IMR-90 (cell line): ENCODE data around the gene CDH23. TPM values are rescaled to one million over a fixed set of nuclear protein-coding genes. Genes with fewer than 3 reads are reported as not detected.

Experiments used
- ATAC-seq: fragments of 200-7000 bp; cut with Tn5 transposase; 2 replicates; pipeline ENCODE4 v1.9.1; 2020; ENCODE audit warnings: low read depth, mild to moderate bottlenecking, moderate library complexity
- BruUV-seq: library from RNA; stranded (reverse); fragments of 400-500 nt; replicated peaks from 2 replicates; lab custom pipeline; 2021; lab: Mats Ljungman, UMichigan
- CTCF ChIA-PET: fragments of 300-600 bp; formaldehyde crosslinking; extraction: SDS; loops from one replicate; lab custom pipeline; 2021; ENCODE audit warnings: antibody characterized with exemption; lab: Yijun Ruan, JAX
- POLR2A ChIA-PET: fragments of 300-600 bp; sonication (Branson Sonifier 250); formaldehyde crosslinking; loops from one replicate; lab custom pipeline; 2022; ENCODE audit warnings: antibody characterized with exemption; ENCODE audit not compliant: unreplicated experiment; lab: Charles Lee
- DNase-seq: peaks from one replicate; pipeline ENCODE4 v3.0.0; 2013
- H2AFZ ChIP-seq: replicated peaks from 2 replicates; pipeline ENCODE3; 2013; ENCODE audit warnings: low read length, mild to moderate bottlenecking; ENCODE audit not compliant: poor library complexity
- H2AK5ac ChIP-seq: 2 replicates; pipeline ENCODE4 v1.6.1; 2013; ENCODE audit warnings: low read depth, low read length, inconsistent platforms
- H2AK9ac ChIP-seq: replicated peaks from 2 replicates; pipeline ENCODE3; 2013; ENCODE audit warnings: mild to moderate bottlenecking, low read depth, low read length, moderate library complexity; ENCODE audit not compliant: poor library complexity
- H2BK120ac ChIP-seq: 2 replicates; pipeline ENCODE4 v1.6.1; 2013; ENCODE audit warnings: low read depth, low read length, inconsistent platforms
- H2BK15ac ChIP-seq: 3 replicates; pipeline ENCODE4 v1.6.1; 2013; ENCODE audit warnings: low read depth, low read length, inconsistent platforms
- H2BK20ac ChIP-seq: 2 replicates; pipeline ENCODE4 v1.6.1; 2013; ENCODE audit warnings: low read depth, mild to moderate bottlenecking, inconsistent platforms, low read length, moderate library complexity
- H2BK5ac ChIP-seq: 2 replicates; pipeline ENCODE4 v1.6.1; 2013; ENCODE audit warnings: mild to moderate bottlenecking, low read depth, low read length, inconsistent platforms; ENCODE audit not compliant: poor library complexity, severe bottlenecking
- H3K14ac ChIP-seq: replicated peaks from 2 replicates; pipeline ENCODE4 v1.6.1; 2013; ENCODE audit warnings: low read depth, low read length, inconsistent platforms
- H3K18ac ChIP-seq: 2 replicates; pipeline ENCODE4 v1.6.1; 2013; ENCODE audit warnings: low read depth, low read length, control low read depth
- H3K23ac ChIP-seq: 2 replicates; pipeline ENCODE4 v1.6.1; 2013; ENCODE audit warnings: low read depth, low read length, inconsistent platforms
- H3K27ac ChIP-seq: 2 replicates; pipeline ENCODE4 v1.5.1; 2013; ENCODE audit warnings: mild to moderate bottlenecking, control low read depth, low read length; ENCODE audit not compliant: insufficient read depth
- H3K27me3 ChIP-seq: 2 replicates; pipeline ENCODE4 v1.6.1; 2013; ENCODE audit warnings: low read length; ENCODE audit not compliant: control insufficient read depth, insufficient read depth
- H3K36me3 ChIP-seq: 2 replicates; pipeline ENCODE4 v1.6.1; 2013; ENCODE audit warnings: low read length, mixed read lengths; ENCODE audit not compliant: control insufficient read depth, insufficient read depth
- H3K4ac ChIP-seq: 2 replicates; pipeline ENCODE4 v1.6.1; 2013; ENCODE audit warnings: low read depth, low read length, inconsistent platforms
- H3K4me1 ChIP-seq: 2 replicates; pipeline ENCODE4 v1.6.1; 2013; ENCODE audit warnings: low read length, mixed read lengths; ENCODE audit not compliant: control insufficient read depth, insufficient read depth
- H3K4me2 ChIP-seq: 2 replicates; pipeline ENCODE4 v1.6.1; 2013; ENCODE audit warnings: low read depth, mild to moderate bottlenecking, control low read depth, low read length, moderate library complexity
- H3K4me3 ChIP-seq: 2 replicates; pipeline ENCODE4 v1.5.1; 2013; ENCODE audit warnings: low read depth, mild to moderate bottlenecking, control low read depth, low read length, moderate library complexity; ENCODE audit not compliant: insufficient read depth
- H3K56ac ChIP-seq: 2 replicates; pipeline ENCODE4 v1.6.1; 2013; ENCODE audit warnings: low read length, inconsistent platforms; ENCODE audit not compliant: insufficient read depth; ENCODE audit errors: extremely low read depth
- H3K79me1 ChIP-seq, 2 experiments: 2 replicates each; pipeline ENCODE4 v1.6.1; 2013; ENCODE audit warnings: low read length in 2 of 2, inconsistent platforms in 1 of 2, low read depth in 1 of 2
- H3K9ac ChIP-seq: 2 replicates; pipeline ENCODE4 v1.6.1; 2013; ENCODE audit warnings: low read depth, low read length, control low read depth
- H3K9me1 ChIP-seq: 2 replicates; pipeline ENCODE4 v1.6.1; 2013; ENCODE audit warnings: low read length, inconsistent platforms; ENCODE audit not compliant: insufficient read depth
- H3K9me3 ChIP-seq: 2 replicates; pipeline ENCODE4 v1.6.1; 2013; ENCODE audit warnings: low read length; ENCODE audit not compliant: control insufficient read depth, insufficient read depth
- H4K20me1 ChIP-seq: 2 replicates; pipeline ENCODE4 v1.6.1; 2013; ENCODE audit warnings: low read length, inconsistent platforms; ENCODE audit not compliant: insufficient read depth
- H4K5ac ChIP-seq: 2 replicates; pipeline ENCODE4 v1.6.1; 2013; ENCODE audit warnings: mild to moderate bottlenecking, low read depth, low read length, control low read depth
- H4K8ac ChIP-seq, 2 experiments: 2 replicates each; pipeline ENCODE4 v1.6.1; 2013; ENCODE audit warnings: low read depth in 2 of 2, low read length in 2 of 2, control low read depth in 1 of 2, inconsistent platforms in 1 of 2
- H4K91ac ChIP-seq: 2 replicates; pipeline ENCODE4 v1.6.1; 2013; ENCODE audit warnings: low read depth, low read length, inconsistent platforms; ENCODE audit not compliant: insufficient read depth
- BHLHE40 ChIP-seq: fragments of 150-350 bp; IDR thresholded peaks from 2 replicates; pipeline ENCODE4 v1.6.1; 2016; ENCODE audit warnings: mild to moderate bottlenecking, low read depth, low read length
- CEBPB ChIP-seq: IDR thresholded peaks from 2 replicates; pipeline ENCODE4 v1.6.1; 2012; ENCODE audit warnings: low read depth, low read length, improper control_type of control experiment
- CHD1 ChIP-seq: IDR thresholded peaks from 2 replicates; pipeline ENCODE4 v1.6.1; 2012; ENCODE audit warnings: low read depth, low read length, improper control_type of control experiment
- CTCF ChIP-seq: conservative IDR thresholded peaks from 2 replicates; pipeline ENCODE4 v1.5.1; 2012; ENCODE audit warnings: mild to moderate bottlenecking, low read depth, low read length, improper control_type of control experiment
- ELK1 ChIP-seq: fragments of 150-350 bp; IDR thresholded peaks from 2 replicates; pipeline ENCODE4 v1.6.1; 2016; ENCODE audit warnings: low read depth, mild to moderate bottlenecking, low read length, moderate library complexity, borderline replicate concordance
- FOS ChIP-seq: fragments of 150-350 bp; IDR thresholded peaks from 2 replicates; pipeline ENCODE4 v1.6.1; 2016; ENCODE audit warnings: low read depth, low read length
- MAFK ChIP-seq: IDR thresholded peaks from 2 replicates; pipeline ENCODE4 v1.6.1; 2012; ENCODE audit warnings: low read depth, low read length, improper control_type of control experiment
- MAZ ChIP-seq: IDR thresholded peaks from 2 replicates; pipeline ENCODE4 v1.6.1; 2012; ENCODE audit warnings: low read depth, mild to moderate bottlenecking, low read length, improper control_type of control experiment, moderate library complexity, borderline replicate concordance
- MXI1 ChIP-seq: IDR thresholded peaks from 2 replicates; pipeline ENCODE4 v1.6.1; 2012; ENCODE audit warnings: low read depth, mild to moderate bottlenecking, low read length, moderate library complexity, borderline replicate concordance
- NFE2L2 ChIP-seq: fragments of 150-350 bp; IDR thresholded peaks from 2 replicates; pipeline ENCODE4 v1.6.1; 2016; ENCODE audit warnings: low read depth, mild to moderate bottlenecking, low read length
- POLR2A ChIP-seq: IDR thresholded peaks from 2 replicates; pipeline ENCODE4 v1.6.1; 2012; ENCODE audit warnings: mild to moderate bottlenecking, low read depth, low read length
- RAD21 ChIP-seq: IDR thresholded peaks from 2 replicates; pipeline ENCODE4 v1.6.1; 2012; ENCODE audit warnings: low read length, improper control_type of control experiment
- RCOR1 ChIP-seq: IDR thresholded peaks from 2 replicates; pipeline ENCODE4 v1.6.1; 2012; ENCODE audit warnings: mild to moderate bottlenecking, low read length, improper control_type of control experiment; ENCODE audit not compliant: insufficient replicate concordance
- RFX5 ChIP-seq: IDR thresholded peaks from 2 replicates; pipeline ENCODE4 v1.8.0; 2012; ENCODE audit warnings: low read depth, mild to moderate bottlenecking, low read length, moderate library complexity
- SMC3 ChIP-seq: fragments of 150-350 bp; IDR thresholded peaks from 2 replicates; pipeline ENCODE4 v1.6.1; 2016; ENCODE audit warnings: low read depth, mild to moderate bottlenecking, antibody characterized with exemption, low read length, moderate library complexity
- USF2 ChIP-seq: fragments of 150-350 bp; IDR thresholded peaks from 2 replicates; pipeline ENCODE4 v1.6.1; 2017; ENCODE audit warnings: mild to moderate bottlenecking, antibody characterized with exemption, low read length, low read depth
- WGBS, 2 experiments: methylation state at CpG; one replicate each; pipeline versions ENCODE4 v1.1.5 to v1.1.7; 2013; ENCODE audit warnings: missing lambda C conversion rate in 2 of 2; ENCODE audit not compliant: insufficient read length in 1 of 2; ENCODE audit errors: extremely low coverage in 2 of 2; 5-methylcytosine and 5-hydroxymethylcytosine counted together
- dilution Hi-C: fragments of 300-500 bp; cut with HindIII; formaldehyde crosslinking; loops from one replicate; pipeline ENCODE4 v1.14.3; 2018; ENCODE audit warnings: low sequenced_read_pairs; ENCODE audit not compliant: unreplicated experiment
- in situ Hi-C: fragments of 300-500 bp; cut with MboI; formaldehyde crosslinking; loops from 3 replicates; pipeline ENCODE4 v1.14.3; 2019; ENCODE audit warnings: low sequenced_read_pairs, inconsistent platforms, mixed read lengths
- intact Hi-C: fragments of 100-400 bp; cut with micrococcal nuclease; formaldehyde crosslinking; loops from 2 replicates; pipeline ENCODE4 v1.10.0; 2022
- polyA plus RNA-seq, 3 experiments: library from polyadenylated mRNA; depleted of rRNA; stranded (reverse); fragments of >200 nt; gene quantifications; 2 replicates each; pipeline ENCODE4 v1.2.3, GENCODE V29; 2012; ENCODE audit warnings: low replicate concordance in 1 of 3
- total RNA-seq: library from RNA; depleted of rRNA; stranded (reverse); fragments of >200 nt; gene quantifications from 2 replicates; pipeline ENCODE4 v1.2.3, GENCODE V29; 2012

CDH23 gene
- total and polyA plus RNA-seq, 2 of the 4 experiments (the other 2 are of a cell fraction): under 0.01 to 0.03 TPM

- Histone ChIP-seq H3K14ac (no peak overlapping the region), H3K79me1 (no peaks in the 10 kb centered on the region), H4K8ac (no peak overlapping the region), H2BK120ac (no peak overlapping the region), H3K18ac (no peak overlapping the region), H4K20me1 (no peaks in the 10 kb centered on the region), H3K27me3 (peaks cover 15% of the 10 kb centered on the region), H3K36me3 (no peaks in the 10 kb centered on the region), H3K4me1 (no peaks in the 10 kb centered on the region), H2BK15ac (no peak overlapping the region), H2BK5ac (no peak overlapping the region), H2AK9ac (no peak overlapping the region), H3K9ac (no peak overlapping the region), H4K91ac (no peak overlapping the region), H3K56ac (no peak overlapping the region), H3K4me3 (no peak overlapping the region), H3K4me2 (no peak overlapping the region), H3K23ac (no peak overlapping the region), H4K5ac (no peak overlapping the region), H3K9me1 (no peaks in the 10 kb centered on the region), H2BK20ac (no peak overlapping the region), H2AFZ (no peak overlapping the region), H2AK5ac (no peak overlapping the region), H3K9me3 (no peaks in the 10 kb centered on the region), H3K4ac (no peak overlapping the region), H3K27ac (no peak overlapping the region)
- in situ Hi-C loops (no loop called here), intact Hi-C loops (no loop called here), dilution Hi-C loops (no loop called here)
- POLR2A ChIA-PET: no interaction called here
- 79% methylated on average over 2 of the region's 11 CpGs; no CpG with 5 or more reads in 1 of the 2 experiments for WGBS, 2 experiments
- BruUV-seq: no TSS peak
- CTCF ChIA-PET: no interaction called here
- ATAC-seq (no peak), DNase-seq (no peak)
- TF ChIP-seq CEBPB: no peak
- TF ChIP-seq NFE2L2: no peak
- TF ChIP-seq CTCF: no peak
- TF ChIP-seq MXI1: no peak
- no peak for TF ChIP-seq RAD21
- no peak for TF ChIP-seq USF2
- no peak for TF ChIP-seq MAZ
- TF ChIP-seq ELK1: no peak
- TF ChIP-seq FOS: no peak
- no peak for TF ChIP-seq RCOR1
- no peak for TF ChIP-seq BHLHE40
- TF ChIP-seq POLR2A: no peak
- no peak for TF ChIP-seq RFX5
- no peak for TF ChIP-seq SMC3
- no peak for TF ChIP-seq MAFK
- no peak for TF ChIP-seq CHD1
Measured at GRCh38 chr10:71529207-71529827, 132.6 kb downstream of the CDH23 start.
